HepG2 (cell line): ENCODE measurements around the gene NFASC.

ENCODE experiments used
- EZH2 ChIP-seq: conservative IDR thresholded peaks from 2 replicates; pipeline ENCODE4 v1.6.1; 2012; ENCODE audit warnings: mild to moderate bottlenecking, low read depth, low read length, moderate library complexity
- MAFK ChIP-seq, 2 experiments: IDR thresholded peaks in 1 of 2; conservative IDR thresholded peaks in 1 of 2; 2 replicates each; pipeline ENCODE4 v1.6.1; 2011; ENCODE audit warnings: improper control_type of control experiment in 2 of 2, low read length in 2 of 2
- THRA ChIP-seq: sonication (generic); formaldehyde crosslinking; IDR thresholded peaks from 2 replicates; pipeline ENCODE4 v1.4.0; 2020; ENCODE audit warnings: missing genetic modification reagents, borderline replicate concordance
- ZNF121 ChIP-seq: sonication (generic); formaldehyde crosslinking; IDR thresholded peaks from 2 replicates; pipeline ENCODE4 v1.5.0; 2020; ENCODE audit warnings: mild to moderate bottlenecking, missing genetic modification reagents
- ZNF781 ChIP-seq: sonication (generic); formaldehyde crosslinking; IDR thresholded peaks from 2 replicates; pipeline ENCODE4 v1.5.1; 2020; ENCODE audit warnings: borderline replicate concordance, mild to moderate bottlenecking, missing genetic modification reagents; ENCODE audit errors: not compliant biosample characterization
- TF ChIP-seq, protein P1 (sequence below): sonication (generic); formaldehyde crosslinking; IDR thresholded peaks from 2 replicates; pipeline ENCODE4 v1.4.0; 2020; ENCODE audit warnings: missing genetic modification reagents

- TF ChIP-seq THRA (CRISPR knock-in tag) (no peak), EZH2 (no peak), ZNF781 (no peak), ZNF121 (CRISPR knock-in tag) (no peak), MAFK (conservative IDR thresholded peaks at IDR 0.05 in 1 of 2, IDR thresholded peaks at IDR 0.05 in 1 of 2; ENCODE audit: low read length in 2 of 2) (no peak)
- TF ChIP-seq, protein P1, sequence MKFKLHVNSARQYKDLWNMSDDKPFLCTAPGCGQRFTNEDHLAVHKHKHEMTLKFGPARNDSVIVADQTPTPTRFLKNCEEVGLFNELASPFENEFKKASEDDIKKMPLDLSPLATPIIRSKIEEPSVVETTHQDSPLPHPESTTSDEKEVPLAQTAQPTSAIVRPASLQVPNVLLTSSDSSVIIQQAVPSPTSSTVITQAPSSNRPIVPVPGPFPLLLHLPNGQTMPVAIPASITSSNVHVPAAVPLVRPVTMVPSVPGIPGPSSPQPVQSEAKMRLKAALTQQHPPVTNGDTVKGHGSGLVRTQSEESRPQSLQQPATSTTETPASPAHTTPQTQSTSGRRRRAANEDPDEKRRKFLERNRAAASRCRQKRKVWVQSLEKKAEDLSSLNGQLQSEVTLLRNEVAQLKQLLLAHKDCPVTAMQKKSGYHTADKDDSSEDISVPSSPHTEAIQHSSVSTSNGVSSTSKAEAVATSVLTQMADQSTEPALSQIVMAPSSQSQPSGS (CRISPR knock-in tag) = no peak
These were observed 154.0 kb downstream of the NFASC start for GRCh38 chr1:205024679-205025078.
